ENCODE data around the gene MRPL19.

The MRPL19 gene

GRCh38 chr2:75728614-75729419 is 82.2 kb downstream of the MRPL19 start:
- Histone ChIP-seq H3K9ac (no peak overlapping the region), H2AFZ (ENCODE audit: low read depth) (no peak overlapping the region), H3K27me3 (ENCODE audit: insufficient read depth, low read depth) (no peaks in the 10 kb centered on the region), H3K4me1 (ENCODE audit: low read depth, poor library complexity, severe bottlenecking) (no peaks in the 10 kb centered on the region), H3K4me2 (no peak overlapping the region), H4K20me1 (ENCODE audit: insufficient read depth) (no peaks in the 10 kb centered on the region), H3K36me3 (ENCODE audit: insufficient read depth) (no peaks in the 10 kb centered on the region), H3K79me2 (ENCODE audit: insufficient read depth, low read depth) (no peaks in the 10 kb centered on the region), H3K4me3 (IDR thresholded peaks at IDR 0.05; ENCODE audit: insufficient read depth, low read depth, low read length) (no peak overlapping the region), H3K27ac (no peak overlapping the region)
- no peak for TF ChIP-seq CTCF (conservative IDR thresholded peaks at IDR 0.05; ENCODE audit: low read depth, low read length)

GRCh38 chr2:75729861-75730260 is 83.3 kb downstream of the MRPL19 start:
- H2AFZ ChIP-seq (ENCODE audit: low read depth) = no peak overlapping the region
- no peak overlapping the region for H3K9ac ChIP-seq
- no peaks in the 10 kb centered on the region for H4K20me1 ChIP-seq (ENCODE audit: insufficient read depth)
- H3K27me3 ChIP-seq (ENCODE audit: insufficient read depth, low read depth) = no peaks in the 10 kb centered on the region
- no peaks in the 10 kb centered on the region for H3K79me2 ChIP-seq (ENCODE audit: insufficient read depth, low read depth)
- H3K4me1 ChIP-seq (ENCODE audit: low read depth, poor library complexity, severe bottlenecking) = no peaks in the 10 kb centered on the region
- H3K4me3 ChIP-seq (IDR thresholded peaks at IDR 0.05; ENCODE audit: insufficient read depth, low read depth, low read length) = no peak overlapping the region
- peak; percentile 67 for TF ChIP-seq CTCF (conservative IDR thresholded peaks at IDR 0.05; ENCODE audit: low read depth, low read length)
- no peak overlapping the region for H3K27ac ChIP-seq
- H3K36me3 ChIP-seq (ENCODE audit: insufficient read depth) = no peaks in the 10 kb centered on the region
- no peak overlapping the region for H3K4me2 ChIP-seq

- Histone ChIP-seq H3K4me3 (IDR thresholded peaks at IDR 0.05; ENCODE audit: insufficient read depth, low read depth, low read length) (no peak overlapping the region), H3K4me2 (no peak overlapping the region), H3K36me3 (ENCODE audit: insufficient read depth) (no peaks in the 10 kb centered on the region; the same call in 1 of the 2 replicates), H3K79me2 (ENCODE audit: insufficient read depth, low read depth) (no peaks in the 10 kb centered on the region), H4K20me1 (ENCODE audit: insufficient read depth) (no peaks in the 10 kb centered on the region), H3K9ac (no peak overlapping the region), H3K27ac (no peak overlapping the region), H3K4me1 (ENCODE audit: low read depth, poor library complexity, severe bottlenecking) (no peaks in the 10 kb centered on the region), H3K27me3 (ENCODE audit: insufficient read depth, low read depth) (no peaks in the 10 kb centered on the region), H2AFZ (ENCODE audit: low read depth) (no peak overlapping the region)
- TF ChIP-seq CTCF (conservative IDR thresholded peaks at IDR 0.05; ENCODE audit: low read depth, low read length) = no peak
Observed at GRCh38 chr2:75736276-75736675, 89.7 kb downstream of the MRPL19 start.

DNA sequence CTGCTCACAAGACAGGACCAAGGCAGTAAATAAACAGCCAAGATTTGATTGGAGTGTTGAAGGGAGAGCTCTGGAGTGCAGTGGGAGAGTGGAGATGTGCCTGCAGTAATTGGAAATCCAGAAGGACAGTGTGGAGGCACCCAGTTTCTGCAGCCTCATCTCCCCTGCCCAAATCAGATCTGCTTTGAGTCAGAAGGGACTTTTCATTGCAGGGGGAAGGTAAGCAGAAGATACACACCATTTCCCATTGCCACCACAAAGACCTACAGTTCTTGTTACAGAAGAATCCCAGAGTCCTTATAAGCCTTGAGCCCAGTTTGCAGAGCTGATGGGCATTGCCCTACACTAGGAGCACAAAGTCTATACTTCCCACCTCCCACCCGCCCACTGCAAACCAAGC is 91.4 kb downstream of the MRPL19 start:
- Histone ChIP-seq H2AFZ (ENCODE audit: low read depth) (no peak overlapping the region), H3K4me2 (no peak overlapping the region), H3K79me2 (ENCODE audit: insufficient read depth, low read depth) (no peaks in the 10 kb centered on the region), H3K4me3 (IDR thresholded peaks at IDR 0.05; ENCODE audit: insufficient read depth, low read depth, low read length) (no peak overlapping the region), H3K4me1 (ENCODE audit: low read depth, poor library complexity, severe bottlenecking) (no peaks in the 10 kb centered on the region), H3K27me3 (ENCODE audit: insufficient read depth, low read depth) (no peaks in the 10 kb centered on the region), H4K20me1 (ENCODE audit: insufficient read depth) (no peaks in the 10 kb centered on the region), H3K36me3 (ENCODE audit: insufficient read depth) (no peaks in the 10 kb centered on the region; the same call in 1 of the 2 replicates), H3K9ac (no peak overlapping the region), H3K27ac (no peak overlapping the region)
- TF ChIP-seq CTCF (conservative IDR thresholded peaks at IDR 0.05; ENCODE audit: low read depth, low read length) = no peak
